ENCODE measurements around the gene SCRN2.

SCRN2 gene

DNA sequence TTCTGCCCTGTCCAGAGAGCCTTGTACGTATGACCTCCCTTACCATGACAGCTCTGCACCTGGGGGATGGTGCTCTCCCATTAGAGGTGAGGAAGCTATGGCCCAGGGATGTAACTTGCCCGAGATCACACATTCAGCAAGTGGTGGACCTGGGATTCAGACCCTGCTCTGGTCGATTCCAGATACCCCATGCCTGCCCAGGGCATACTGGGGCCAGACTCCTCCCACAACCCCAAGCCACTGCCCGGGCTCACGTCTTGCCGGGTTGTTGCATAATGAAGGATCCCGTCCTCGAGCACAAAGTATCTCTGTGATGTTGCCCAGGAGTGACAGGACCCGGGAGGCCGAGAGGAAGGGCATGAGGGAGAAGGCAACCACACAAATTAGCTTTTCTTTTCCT, 21.6 kb downstream of the SCRN2 start:
- no peak for DNase-seq

DNA sequence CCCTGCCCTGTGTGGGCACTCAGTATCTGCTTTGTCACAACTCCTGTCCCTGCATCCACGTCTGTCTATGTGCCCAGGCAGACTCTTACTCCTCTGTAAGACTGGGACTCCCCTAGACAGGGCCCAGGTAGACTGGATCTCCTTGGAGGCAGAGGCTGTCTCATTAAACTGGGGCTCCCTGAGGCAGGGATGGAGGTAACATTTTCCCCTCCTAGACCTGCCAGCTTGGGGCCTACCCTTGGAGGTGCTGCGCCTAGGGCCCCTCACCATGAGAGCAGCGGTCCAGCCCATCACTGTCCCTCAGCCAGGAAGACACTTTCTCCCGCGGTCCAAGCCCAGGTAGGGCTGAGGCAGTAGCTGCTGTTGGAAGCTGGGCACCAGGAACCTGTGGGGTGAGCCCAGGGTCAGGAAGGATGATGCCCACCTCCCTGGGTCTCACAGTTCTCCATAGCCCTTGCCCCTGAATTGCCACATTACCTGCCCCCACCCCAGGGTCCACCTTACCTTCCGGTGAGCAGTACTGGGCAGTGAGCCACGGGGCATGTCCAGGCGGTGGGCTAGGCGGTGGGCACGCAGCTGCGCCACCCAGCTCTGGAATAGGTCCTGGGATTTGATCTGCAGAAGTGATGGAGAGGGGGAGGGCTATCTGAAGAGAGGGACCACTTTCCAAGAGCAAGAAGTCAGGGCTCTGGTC, 22.9 kb downstream of the SCRN2 start:
- DNase-seq = no peak

DNA sequence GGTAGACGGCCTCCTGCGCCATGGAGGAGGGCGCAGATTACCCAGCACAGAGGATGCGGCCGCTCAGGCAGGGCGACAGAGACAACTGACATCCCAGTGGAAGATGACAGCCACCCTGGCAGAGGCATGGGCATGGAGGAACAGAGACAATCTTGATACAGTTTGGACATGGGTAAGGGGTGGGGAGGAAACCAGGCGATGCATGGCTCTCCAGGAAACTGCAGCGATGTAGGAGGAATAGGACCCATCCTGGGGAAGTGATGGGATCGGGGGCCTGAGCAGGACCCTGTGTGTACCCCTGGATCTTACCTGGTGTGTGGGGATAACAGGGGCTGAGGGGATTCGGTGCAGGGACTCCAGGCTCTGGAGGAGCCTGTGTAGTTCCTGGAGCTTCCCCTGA, 24.1 kb downstream of the SCRN2 start:
- DNase-seq = no peak

- no peak for DNase-seq
Measured at GRCh38 chr17:47816111-47816735, 24.9 kb downstream of the SCRN2 start.

DNA sequence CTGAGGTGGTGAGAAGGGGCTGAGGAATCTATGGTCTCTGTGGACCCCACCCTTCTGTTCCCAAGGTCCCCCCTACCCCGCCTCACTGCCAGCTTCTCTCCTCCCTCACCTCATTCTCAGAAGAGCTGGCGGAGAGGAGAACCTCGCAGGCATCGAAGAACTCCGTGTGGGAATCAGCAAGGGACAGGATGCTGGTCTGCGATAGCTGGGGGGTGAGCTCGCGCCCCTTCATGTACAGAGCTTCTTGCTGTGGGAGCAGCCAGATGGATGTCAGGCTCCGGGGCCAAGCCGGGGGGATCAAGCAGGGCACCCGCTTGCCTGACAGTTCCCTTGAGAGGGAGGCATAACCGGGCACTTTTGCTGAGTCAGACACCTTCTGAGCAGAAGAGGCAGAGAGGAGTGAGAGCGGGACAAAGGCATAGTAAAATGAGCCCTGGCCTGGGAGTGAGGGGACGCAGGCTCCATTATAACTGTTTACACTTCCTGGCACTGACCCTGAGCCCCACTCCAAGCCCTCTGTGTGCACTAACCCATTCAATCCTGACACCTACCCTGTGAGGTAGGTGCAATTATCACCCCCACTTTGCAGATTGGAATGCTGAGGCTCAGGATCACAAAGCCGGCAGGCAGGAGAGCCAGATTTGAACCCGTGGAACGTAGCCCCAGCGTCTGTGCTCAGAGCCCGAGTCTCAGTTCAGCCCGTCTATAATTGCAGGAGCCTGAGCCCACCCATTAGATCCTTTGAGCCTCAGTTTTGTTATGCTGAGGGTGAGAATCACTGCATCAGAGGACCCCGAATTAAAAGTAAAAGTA, 25.8 kb downstream of the SCRN2 start:
- no peak for DNase-seq

- no peak for DNase-seq
Measured at GRCh38 chr17:47813512-47814031, 27.5 kb downstream of the SCRN2 start.

DNA sequence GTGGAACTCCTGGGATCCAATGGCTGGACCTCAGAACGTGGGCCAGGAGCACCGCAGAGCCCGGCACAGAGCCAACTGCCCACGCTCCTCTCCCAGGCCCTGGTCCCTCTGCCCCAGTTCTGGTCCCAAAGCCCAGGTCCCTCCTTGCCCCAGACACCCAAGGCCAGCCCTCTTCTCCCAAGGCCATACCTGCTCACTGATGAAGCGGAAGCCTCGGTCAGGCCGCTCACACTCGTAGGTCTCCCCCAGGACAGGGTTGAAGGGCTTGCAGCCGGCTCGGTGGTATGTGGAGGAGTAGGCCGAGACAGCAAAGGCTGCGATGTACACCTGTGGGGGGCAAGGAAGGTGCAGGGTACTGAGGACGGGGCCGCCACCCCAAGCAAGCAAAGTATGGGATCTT, 28.0 kb downstream of the SCRN2 start:
- DNase-seq = no peak

GRCh38 chr17:47812146-47812920, 28.7 kb downstream of the SCRN2 start:
- no peak for DNase-seq

DNA sequence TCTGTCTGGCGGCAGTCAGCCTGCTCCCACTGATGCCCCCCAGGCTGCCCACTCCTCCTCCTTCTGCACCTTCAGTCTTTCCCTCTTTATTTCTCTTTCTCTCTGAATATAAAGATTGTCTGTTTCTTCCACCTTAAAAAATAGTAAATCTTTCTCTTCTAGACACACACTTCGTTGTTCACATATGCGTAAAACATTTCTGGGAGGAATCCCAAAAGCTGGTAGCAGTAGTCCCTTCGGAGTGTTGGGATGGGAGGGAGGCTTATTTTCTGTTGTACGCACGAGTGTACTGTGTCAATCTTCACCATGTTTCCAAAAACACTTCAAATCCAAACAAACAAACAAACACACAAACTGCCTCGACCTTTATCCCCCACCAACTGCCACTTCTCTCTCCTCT, 29.4 kb downstream of the SCRN2 start:
- no peak for DNase-seq

- DNase-seq = no peak
Measured at GRCh38 chr17:47810901-47811635, 30.0 kb downstream of the SCRN2 start.

DNA sequence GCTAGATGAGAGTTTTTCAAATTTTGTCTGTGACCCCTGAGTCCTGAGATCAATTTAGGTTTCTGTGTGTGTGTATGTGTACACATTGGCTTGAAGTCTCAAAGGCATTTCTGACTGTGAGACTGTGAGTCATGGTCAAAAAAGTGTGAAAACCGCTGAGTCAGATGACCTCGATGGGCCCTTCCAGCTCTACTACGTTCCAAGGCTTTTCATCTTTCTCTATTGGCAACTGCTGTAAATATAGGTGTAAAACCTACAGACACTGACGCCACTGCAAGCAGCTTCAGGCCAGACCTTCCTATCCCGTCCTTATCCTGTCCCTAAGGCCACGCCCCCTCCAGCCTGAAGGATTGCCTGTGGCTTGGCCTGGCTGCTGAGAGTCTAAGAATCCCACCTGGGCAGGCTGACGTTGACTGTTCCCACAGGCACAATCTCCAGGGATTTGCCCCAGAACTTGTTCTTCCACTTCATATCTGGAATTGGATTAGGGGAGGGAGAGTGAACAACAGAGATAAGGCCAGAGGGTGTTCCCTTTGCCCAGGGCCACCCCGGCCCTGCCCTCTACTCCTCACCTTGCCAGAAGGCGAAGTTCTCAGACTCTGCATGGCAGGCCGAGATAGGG, 30.8 kb downstream of the SCRN2 start:
- no peak for DNase-seq

DNA sequence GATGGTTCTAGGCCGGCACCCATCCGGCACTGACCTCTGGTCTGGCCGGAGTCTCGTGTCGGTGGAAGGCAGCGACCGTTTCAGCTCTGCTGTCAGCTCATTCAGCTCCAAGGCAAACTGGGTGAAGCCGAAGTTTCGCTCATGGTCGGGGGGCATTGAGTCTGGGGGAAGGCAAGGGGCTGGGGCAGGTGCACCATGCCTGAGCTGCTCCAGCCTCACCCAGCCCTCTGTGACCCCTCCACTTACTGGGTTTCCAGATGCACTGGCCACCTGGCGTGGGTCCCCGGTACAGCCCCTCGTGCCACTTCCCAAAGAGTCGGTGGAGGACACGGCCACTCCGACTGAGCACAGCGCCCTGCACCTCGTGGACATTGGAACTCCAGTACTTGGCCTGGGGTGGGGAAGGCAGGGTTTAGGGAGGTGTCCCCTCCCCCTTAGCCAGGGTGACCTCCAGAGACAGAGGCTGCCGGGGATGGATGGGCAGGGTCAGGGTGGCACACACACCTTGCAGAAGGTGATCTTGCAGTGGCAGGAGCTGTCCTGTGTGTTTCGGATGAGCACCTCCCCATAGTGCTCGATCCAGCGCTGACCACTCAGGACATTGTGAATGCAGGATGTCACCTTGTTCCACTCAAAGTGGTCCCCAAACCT, 32.1 kb downstream of the SCRN2 start:
- DNase-seq = no peak

DNA sequence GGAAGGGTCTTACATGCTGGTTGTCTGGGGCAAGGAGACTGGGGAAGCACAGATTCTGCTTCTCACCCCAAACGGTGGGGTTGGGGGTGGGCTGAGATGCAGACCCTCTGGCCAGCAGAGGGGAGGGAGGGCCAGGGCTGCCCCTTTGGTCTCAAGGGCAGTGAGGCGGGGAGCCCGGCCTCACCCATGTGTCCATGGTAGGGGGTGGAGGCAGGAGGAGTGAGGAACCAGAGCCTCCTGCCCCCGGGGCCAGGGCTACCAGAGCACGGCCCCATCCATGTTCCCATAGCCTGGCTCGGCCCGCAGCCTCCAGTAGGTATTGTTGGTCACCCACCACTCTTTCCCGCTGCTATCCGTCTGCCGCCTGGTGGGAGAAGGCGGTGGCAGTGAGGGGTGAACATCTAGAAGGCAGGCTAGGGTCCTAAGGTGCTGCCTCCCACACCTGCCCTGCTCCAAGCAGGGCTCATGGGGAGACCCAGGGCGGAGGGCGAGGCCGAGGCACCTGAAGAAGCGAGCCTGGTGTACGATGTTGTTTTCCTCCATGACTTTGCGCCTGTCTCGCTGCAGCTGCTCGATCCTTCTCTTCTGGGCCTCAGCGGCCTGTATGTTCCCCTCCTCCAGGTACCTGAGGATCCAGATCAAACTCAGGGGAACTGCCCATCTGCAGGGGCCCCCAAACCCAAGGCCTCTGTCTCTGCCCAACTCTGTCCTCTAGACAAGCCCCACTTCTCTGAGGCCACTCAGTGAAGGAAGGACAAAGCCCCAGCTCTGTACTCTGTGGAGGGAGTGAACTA, 32.8 kb downstream of the SCRN2 start:
- no peak for DNase-seq

- no peak for DNase-seq
Measured at GRCh38 chr17:47807421-47807820, 33.7 kb downstream of the SCRN2 start.

DNA sequence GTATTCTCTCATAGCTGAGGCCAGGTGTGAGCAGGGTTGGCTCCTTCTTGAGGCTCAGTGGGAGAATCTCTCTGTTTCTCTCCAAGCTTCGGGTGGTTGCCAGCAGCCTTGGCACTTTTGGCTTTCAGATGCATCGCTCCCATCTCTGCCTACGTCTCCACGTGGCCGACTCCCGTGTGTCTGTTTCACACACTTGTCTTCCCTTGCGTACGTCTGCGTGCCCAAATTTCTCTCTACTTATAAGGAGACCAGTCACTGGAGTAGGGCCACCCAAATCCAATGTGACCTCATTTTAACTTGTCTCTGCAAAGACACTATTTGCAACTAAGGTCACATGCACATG, 34.2 kb downstream of the SCRN2 start:
- DNase-seq = no peak

DNA sequence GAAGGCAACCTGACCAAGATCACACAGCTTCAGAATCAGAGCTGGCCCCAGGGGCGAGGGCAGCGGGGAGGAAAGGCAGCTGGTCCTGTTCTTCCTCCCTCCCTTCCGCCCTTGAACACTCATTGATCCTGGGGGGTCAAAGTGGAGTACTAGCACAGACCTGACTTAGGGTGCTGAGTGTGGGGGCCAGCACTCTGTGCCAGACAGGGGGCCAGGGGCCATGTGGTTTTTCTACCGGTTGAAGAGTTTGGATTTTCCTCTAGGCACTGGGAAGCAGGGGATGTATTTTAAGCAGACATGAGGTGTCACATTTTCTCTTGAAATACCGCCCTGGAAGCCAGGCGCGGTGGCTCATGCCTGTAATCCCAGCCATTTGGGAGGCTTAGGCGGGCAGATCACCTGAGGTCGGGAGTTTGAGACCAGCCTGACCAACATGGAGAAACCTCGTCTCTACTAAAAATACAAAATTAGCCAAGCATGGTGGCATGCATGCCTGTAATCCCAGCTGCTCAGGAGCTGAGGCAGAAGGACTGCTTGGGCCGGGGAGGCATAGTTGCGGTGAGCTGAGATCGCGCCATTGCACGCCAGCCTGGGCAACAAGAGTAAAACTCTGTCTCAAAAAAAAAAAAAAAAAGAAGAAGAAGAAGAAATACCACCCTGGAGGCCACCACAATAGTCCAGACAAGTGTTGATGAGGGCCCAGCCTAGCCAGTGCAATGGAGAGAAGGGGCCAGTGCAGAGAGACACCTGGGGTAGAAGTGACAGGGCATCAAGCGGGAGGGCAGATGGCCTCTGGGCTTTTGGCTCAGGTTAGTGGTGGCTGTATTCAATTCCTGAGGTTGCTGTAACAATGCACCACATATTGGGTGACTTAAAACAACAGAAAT, 34.8 kb downstream of the SCRN2 start:
- DNase-seq = no peak

- DNase-seq = no peak
Measured at GRCh38 chr17:47804461-47804860, 36.6 kb downstream of the SCRN2 start.

GRCh38 chr17:47803751-47804150, 37.3 kb downstream of the SCRN2 start:
- DNase-seq = no peak

GRCh38 chr17:47803201-47803600, 37.9 kb downstream of the SCRN2 start:
- DNase-seq = no peak

All from inflammatory macrophage (primary cell).